NAMALWA (cell line): ENCODE results near the gene PLCB1.

ENCODE experiments used
- DNase-seq: peaks from one replicate; pipeline ENCODE4 v3.0.0-alpha.2; 2015; ENCODE audit warnings: low spot score

Gene PLCB1

GRCh38 chr20:8129211-8129976 lies 2.7 kb upstream of the PLCB1 start:
- no peak for DNase-seq

- DNase-seq = no peak
These were observed 1.1 kb upstream of the PLCB1 start for GRCh38 chr20:8130840-8131526.

- DNase-seq = no peak
These were observed 631 bp downstream of the PLCB1 start for GRCh38 chr20:8132484-8133309.

GRCh38 chr20:8133310-8133768 lies 1.3 kb downstream of the PLCB1 start:
- DNase-seq = no peak

- no peak for DNase-seq
These were observed 1.9 kb downstream of the PLCB1 start for GRCh38 chr20:8133851-8134451.

- no peak for DNase-seq
These were observed 7.8 kb downstream of the PLCB1 start for GRCh38 chr20:8139899-8140298.

GRCh38 chr20:8143474-8143873 lies 11.4 kb downstream of the PLCB1 start:
- DNase-seq = no peak

GRCh38 chr20:8144282-8145245 lies 12.5 kb downstream of the PLCB1 start:
- no peak for DNase-seq

GRCh38 chr20:8145246-8146168 lies 13.4 kb downstream of the PLCB1 start:
- no peak for DNase-seq

GRCh38 chr20:8147476-8147875 lies 15.4 kb downstream of the PLCB1 start:
- DNase-seq = no peak

- no peak for DNase-seq
These were observed 16.4 kb downstream of the PLCB1 start for GRCh38 chr20:8148501-8148900.

GRCh38 chr20:8150591-8150990 lies 18.5 kb downstream of the PLCB1 start:
- no peak for DNase-seq

- DNase-seq = no peak
These were observed 19.3 kb downstream of the PLCB1 start for GRCh38 chr20:8151372-8151771.

GRCh38 chr20:8152183-8152582 lies 20.1 kb downstream of the PLCB1 start:
- no peak for DNase-seq

- DNase-seq = no peak
These were observed 20.8 kb downstream of the PLCB1 start for GRCh38 chr20:8152847-8153246.

- no peak for DNase-seq
These were observed 21.3 kb downstream of the PLCB1 start for GRCh38 chr20:8153281-8153908.

GRCh38 chr20:8154638-8155037 lies 22.6 kb downstream of the PLCB1 start:
- no peak for DNase-seq

GRCh38 chr20:8155229-8155628 lies 23.2 kb downstream of the PLCB1 start:
- DNase-seq = no peak

- no peak for DNase-seq
These were observed 23.7 kb downstream of the PLCB1 start for GRCh38 chr20:8155812-8156211.
